Ecto neural progenitor cell (in vitro differentiated cells): ENCODE data around the gene FMN1.

Source experiments
- DNase-seq: peaks from one replicate; pipeline ENCODE4 v3.0.0-alpha.2; 2018; ENCODE audit warnings: low spot score

FMN1 gene

DNA sequence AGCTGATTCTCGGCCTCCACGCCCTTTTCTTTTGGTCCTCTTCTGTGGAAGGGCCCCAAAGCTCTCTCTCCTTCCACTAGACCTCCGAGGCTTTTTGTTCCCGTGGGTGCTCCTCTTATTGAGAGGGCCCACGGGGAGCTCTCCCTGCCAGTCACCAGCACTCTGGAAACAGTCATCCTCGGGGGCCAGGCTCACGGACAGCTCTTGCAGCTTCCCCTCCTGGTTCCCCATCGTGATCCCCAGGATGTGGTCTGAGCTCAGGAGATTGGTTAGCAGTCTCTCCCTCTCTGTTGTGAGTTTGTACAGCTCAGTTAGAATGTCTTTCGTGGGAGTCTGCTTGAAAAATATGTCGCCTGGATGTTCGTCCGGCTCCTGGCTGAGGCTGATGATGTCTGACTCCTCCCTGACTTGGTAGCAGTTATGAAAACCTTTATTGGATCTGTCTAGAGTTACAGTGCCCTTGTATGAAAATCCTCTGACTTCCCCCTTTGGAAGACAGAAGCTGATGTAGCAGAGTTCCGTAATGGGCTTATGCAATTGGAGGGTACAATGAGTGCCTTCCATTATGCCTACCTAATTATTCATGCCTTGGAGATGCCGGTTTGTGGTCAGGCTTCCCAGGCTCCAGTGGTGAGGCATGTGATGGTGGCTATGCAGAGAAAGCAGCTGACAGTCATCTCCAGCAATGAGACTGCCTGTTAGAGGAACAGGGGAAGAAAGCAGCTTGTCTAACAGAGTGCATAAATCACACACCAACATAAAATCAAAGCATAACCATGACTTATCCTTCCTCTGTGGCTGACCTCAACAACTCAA lies 40.0 kb downstream of the FMN1 start:
- DNase-seq, result no peak

DNA sequence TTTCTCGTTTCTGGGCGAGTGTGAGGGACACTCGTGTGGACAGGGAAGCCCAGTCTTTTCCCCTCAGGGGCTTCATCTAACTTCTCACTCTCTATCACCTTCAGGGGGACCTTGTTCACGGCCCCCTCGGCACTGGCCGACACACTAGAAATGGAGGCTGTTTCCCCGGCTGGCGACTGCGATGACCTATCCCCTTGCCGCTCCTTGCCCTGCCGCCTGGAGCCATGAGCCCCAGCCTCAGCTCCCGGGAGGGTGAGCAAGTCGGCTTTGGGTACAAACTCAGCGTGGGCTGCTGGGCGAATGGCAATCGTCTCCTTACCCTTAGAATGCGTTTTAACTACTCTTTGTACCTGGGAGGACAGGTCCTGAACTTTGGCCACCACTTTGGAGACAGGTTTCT lies 41.0 kb downstream of the FMN1 start:
- DNase-seq, result no peak

DNA sequence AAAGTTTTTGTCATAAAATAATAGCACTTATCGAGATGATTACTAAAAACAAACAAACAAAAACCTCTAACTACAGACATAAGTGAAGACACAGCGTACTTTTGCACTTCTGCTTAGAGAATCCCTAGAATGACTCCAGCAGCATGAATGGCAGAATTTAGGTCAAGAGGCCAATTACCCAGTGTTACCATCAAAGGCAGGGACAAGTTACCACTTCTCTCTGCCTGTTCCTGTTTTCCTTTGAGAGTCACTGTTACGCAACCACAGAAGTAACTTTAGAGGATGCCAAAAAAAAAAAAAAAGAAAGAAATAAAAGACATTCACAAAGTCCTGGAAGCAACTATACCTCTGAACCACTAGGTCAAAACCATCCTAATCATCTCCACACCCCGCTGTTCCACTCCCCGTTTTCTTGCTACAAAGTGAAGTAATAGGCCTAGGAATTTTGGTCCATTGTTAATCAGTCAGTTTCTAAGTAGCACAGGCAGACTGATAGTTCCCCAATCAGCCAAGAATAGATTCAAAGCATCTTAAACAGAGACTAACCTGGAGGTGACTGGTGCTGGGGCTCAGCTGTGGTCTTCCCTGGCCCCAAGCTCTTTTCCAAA lies 41.9 kb downstream of the FMN1 start:
- no peak for DNase-seq

GRCh38 chr15:33150971-33151370 lies 43.5 kb downstream of the FMN1 start:
- no peak for DNase-seq

- DNase-seq, result no peak
Measured at GRCh38 chr15:33150431-33150941, 44.0 kb downstream of the FMN1 start.

DNA sequence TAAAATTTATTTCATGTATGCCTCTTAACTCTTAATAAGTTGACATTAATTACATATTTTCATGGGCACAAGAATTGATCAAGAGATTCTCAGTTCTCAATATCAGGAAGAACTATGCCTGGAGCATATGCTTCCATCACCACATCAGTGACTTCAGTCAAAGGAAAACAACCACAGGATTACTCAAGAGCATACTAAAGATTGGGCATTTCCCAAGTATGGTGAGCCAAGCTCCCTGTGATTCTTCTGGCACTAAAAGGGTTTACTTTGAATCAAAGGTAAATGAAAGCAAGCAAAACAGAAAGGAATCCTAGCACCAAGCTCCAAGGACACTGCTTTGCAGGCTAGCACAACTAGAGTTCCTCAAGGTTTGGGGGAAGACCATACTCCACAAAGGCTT lies 44.6 kb downstream of the FMN1 start:
- DNase-seq, result no peak

DNA sequence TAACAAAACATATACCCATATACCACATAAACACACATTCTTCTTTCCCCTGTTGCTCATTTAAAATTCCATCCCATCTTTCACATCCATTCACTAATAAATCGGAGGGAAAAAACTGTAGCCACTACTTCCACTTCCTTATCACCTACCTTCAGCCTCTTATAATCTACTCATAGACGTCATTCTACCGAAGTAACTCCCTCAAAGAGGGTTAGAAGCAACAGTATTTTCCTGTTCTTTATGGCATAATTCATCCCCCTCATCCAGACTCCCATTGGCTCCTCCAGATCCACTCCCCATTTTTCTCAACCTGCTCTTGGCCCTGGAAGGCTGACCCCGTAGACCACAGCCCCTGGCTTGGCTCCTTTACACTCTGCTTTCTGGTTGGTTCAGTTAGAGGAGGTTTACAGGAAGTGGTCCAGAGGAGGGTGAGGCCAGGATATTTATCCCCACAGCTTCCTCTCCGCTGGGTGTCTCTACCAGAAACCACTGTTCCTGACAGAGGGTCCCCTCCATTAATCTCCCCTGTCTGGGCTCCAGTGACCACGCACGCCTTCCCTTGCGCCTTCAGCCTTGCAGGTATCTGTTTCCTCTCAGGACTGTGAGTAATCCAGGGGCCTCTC lies 46.3 kb downstream of the FMN1 start:
- no peak for DNase-seq

DNA sequence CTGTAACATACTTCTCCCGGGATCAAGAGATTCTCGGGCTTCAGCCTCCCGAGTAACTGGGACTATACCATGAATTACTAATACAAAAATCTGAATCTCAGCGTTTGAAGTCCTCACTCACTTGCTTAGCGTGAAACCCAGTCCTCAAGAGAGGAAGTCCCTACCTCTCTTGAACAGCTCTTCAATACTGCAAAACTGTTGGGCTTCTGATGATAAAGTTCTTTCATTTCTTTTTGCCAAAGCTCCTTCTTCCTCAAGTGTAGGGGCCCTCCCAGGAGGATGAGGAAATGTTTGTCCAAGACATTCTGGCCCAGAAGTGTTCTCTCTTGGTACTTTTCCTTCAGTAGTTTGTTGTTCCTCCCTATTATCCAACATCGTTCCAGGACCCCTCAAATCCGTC lies 48.5 kb downstream of the FMN1 start:
- no peak for DNase-seq

DNA sequence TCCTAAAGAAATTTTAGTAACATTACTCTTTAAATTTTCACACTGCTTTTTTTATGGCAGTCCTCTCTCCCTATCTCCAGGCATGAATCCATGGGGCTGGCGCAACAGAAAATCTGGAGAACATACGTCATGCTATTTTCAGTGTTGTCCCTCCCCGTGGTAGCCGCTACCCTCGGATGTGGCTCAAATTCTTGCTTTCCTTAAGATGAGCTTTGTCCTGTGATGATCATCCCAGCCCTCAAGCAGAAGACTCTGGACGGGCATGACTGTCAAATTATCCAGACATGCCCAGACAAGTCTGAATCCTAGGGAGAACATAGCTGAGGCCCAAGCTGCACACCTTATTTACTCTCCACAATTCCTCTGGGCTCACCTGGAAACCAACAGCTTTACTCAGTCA lies 49.1 kb downstream of the FMN1 start:
- DNase-seq, result no peak

GRCh38 chr15:33142708-33143107 lies 51.8 kb downstream of the FMN1 start:
- DNase-seq, result no peak

DNA sequence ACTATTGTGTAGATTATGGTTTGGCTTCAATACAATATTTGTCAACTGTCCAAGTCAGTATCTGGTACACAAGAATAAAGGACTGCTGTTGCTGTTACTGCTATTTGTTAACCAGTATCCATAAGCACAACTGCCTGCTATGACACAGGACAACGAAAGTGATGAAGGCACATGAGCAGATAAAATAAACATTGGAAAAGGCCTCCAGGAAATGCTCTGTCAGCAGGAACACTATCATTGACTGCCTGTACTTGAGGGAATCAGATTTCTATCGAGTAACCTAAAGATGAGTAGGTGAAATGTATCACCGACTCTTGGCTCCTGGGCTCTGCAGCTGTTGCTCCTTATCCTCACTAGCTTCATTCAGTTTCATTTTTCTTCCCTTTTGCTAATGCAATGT lies 56.5 kb downstream of the FMN1 start:
- no peak for DNase-seq

DNA sequence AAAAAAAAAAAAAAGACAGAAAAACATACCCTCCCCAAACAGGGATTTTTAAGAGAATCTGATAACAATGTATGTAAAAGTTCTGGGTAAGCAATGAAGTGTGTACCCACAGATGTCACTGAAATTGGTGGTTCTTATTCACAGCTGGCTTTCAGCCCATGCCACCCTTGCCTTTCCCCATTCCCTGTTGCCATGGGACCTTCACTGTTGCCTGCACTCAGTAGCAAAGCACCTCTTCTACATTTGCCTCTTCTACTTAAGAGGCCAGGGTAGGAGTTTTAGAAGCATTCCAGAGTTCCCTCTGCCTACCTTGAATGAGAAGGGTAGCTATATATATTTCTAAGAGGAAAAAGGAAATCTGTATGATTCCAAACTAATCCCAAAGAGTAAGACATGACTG lies 57.4 kb downstream of the FMN1 start:
- no peak for DNase-seq

GRCh38 chr15:33136353-33136752 lies 58.2 kb downstream of the FMN1 start:
- DNase-seq, result no peak

GRCh38 chr15:33135355-33135781 lies 59.1 kb downstream of the FMN1 start:
- no peak for DNase-seq

- no peak for DNase-seq
Measured at GRCh38 chr15:33132722-33133345, 61.7 kb downstream of the FMN1 start.

DNA sequence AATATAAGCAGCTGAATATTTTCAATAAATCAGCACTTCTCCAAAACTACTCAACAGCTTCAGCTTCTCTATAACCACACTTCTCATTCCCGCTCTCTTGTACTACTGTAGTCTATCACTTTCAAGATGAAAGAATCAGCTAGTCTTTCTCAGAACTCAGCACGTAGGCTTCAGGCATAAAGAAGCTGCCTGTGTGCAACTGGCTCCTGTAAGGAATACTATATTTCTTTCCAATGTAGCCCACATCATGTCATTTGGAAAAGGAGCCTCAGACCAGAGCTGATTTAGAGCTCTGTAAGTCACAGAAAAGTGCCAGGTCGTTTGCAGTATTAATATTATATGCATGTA lies 62.3 kb downstream of the FMN1 start:
- no peak for DNase-seq

GRCh38 chr15:33131552-33132232 lies 62.8 kb downstream of the FMN1 start:
- no peak for DNase-seq

DNA sequence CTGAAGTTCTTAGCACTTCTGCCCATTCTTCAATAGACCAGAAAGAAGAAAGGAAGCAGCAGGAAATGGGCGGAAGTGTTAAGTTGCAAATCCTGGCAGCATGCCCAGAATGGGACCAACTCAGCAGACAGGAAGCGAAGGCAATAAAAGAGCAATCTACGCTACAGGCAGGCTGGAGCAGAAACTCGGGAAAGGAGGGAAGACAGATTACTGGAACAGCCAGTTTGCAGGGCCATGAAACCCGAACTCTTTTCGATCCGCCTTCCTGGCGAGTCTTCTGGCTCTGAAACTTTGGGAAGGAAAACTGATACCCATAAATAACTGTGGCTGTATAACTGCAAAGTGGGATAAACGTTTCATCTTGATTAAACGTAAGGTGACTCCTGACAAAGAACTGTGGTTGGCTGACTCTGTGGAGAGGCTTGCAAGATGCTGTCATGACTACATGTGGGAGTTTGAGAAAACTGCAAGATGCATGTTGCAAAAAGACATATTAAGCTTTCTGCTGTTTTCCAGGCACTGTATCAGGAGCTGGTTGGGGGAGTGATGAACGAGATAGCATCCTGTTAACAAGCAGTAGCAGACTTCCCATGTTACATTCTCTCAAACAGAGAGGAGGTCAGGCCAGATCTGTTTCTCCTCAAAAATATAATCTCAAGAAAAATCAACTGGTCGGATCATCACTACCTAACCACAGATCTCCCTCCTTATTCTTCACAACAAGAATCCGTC lies 67.8 kb downstream of the FMN1 start:
- no peak for DNase-seq

- no peak for DNase-seq
Measured at GRCh38 chr15:33125894-33126537, 68.5 kb downstream of the FMN1 start.

DNA sequence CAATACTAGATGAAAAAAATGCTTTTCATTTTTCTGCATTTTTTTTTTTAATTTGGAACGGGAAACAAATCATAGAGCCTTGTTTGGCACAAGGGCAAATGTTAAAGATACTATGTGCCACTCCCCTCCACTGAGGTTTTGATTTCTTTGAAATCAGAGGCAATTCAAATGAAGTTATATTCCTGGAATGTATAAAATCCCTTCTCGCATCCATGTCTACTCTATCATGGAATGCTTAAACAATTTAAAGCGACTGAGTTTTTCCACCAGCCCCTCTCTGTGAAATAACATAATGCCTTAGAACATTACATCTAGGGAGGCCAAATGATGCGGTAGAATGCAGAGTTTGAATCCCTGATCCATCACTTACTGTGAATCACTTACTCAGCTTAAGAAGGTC lies 69.7 kb downstream of the FMN1 start:
- no peak for DNase-seq

- no peak for DNase-seq
Measured at GRCh38 chr15:33124279-33124678, 70.2 kb downstream of the FMN1 start.
